GM23338 (cell line): ENCODE measurements around the gene LDB3.

Experiments used
- CREB1 ChIP-seq: fragments of 250-450 bp; sonication (Bioruptor Pico); IDR thresholded peaks from 2 replicates; pipeline ENCODE4 v1.5.0; 2020; ENCODE audit warnings: low read depth, mild to moderate bottlenecking, moderate library complexity
- CTCF ChIP-seq, 2 experiments: fragments of 200-600 bp in 1 of 2; sonication (generic) in 1 of 2; conservative IDR thresholded peaks; 2 replicates each; pipeline versions ENCODE4 v1.5.1 to v1.6.1; 2016 to 2017; ENCODE audit warnings: antibody characterized with exemption in 2 of 2, low read depth in 2 of 2, mild to moderate bottlenecking in 2 of 2, moderate library complexity in 1 of 2
- ETS1 ChIP-seq: IDR thresholded peaks from 2 replicates; pipeline ENCODE4 v1.6.1; 2016; ENCODE audit warnings: antibody characterized with exemption
- EZH2 ChIP-seq: fragments of 200-600 bp; sonication (generic); IDR thresholded peaks from one replicate; pipeline ENCODE4 v1.8.0; 2017; ENCODE audit warnings: antibody characterized with exemption, mild to moderate bottlenecking, low read depth; ENCODE audit not compliant: unreplicated experiment
- EZH2phosphoT487 ChIP-seq: fragments of 200-600 bp; sonication (generic); IDR thresholded peaks from one replicate; pipeline ENCODE4 v1.8.1; 2018; ENCODE audit warnings: antibody characterized with exemption; ENCODE audit not compliant: unreplicated experiment
- JUNB ChIP-seq: IDR thresholded peaks from one replicate; pipeline ENCODE4 v1.6.1; 2016; ENCODE audit warnings: antibody characterized with exemption; ENCODE audit not compliant: unreplicated experiment
- POLR2AphosphoS5 ChIP-seq: IDR thresholded peaks from 2 replicates; pipeline ENCODE4 v1.6.1; 2016; ENCODE audit warnings: antibody characterized with exemption, low read depth
- REST ChIP-seq: IDR thresholded peaks from one replicate; pipeline ENCODE4 v1.6.1; 2018; ENCODE audit warnings: antibody characterized with exemption; ENCODE audit not compliant: unreplicated experiment
- STAT1 ChIP-seq: IDR thresholded peaks from one replicate; pipeline ENCODE4 v1.6.1; 2016; ENCODE audit warnings: antibody characterized with exemption; ENCODE audit not compliant: unreplicated experiment
- ZNF114 ChIP-seq: fragments of 250-450 bp; sonication (Bioruptor Pico); IDR thresholded peaks from 2 replicates; pipeline ENCODE4 v1.5.0; 2020; ENCODE audit warnings: mild to moderate bottlenecking, moderate library complexity
- ZNF331 ChIP-seq: fragments of 250-450 bp; sonication (Bioruptor Pico); IDR thresholded peaks from 2 replicates; pipeline ENCODE4 v1.5.0; 2020; ENCODE audit warnings: low read depth, mild to moderate bottlenecking, moderate library complexity

GRCh38 chr10:86664341-86665217, 3.7 kb upstream of the LDB3 start:
- no peak for TF ChIP-seq ZNF114 (CRISPR knock-in tag)
- TF ChIP-seq CTCF (conservative IDR thresholded peaks at IDR 0.05; ENCODE audit: low read depth in 2 of 2), result no peak
- TF ChIP-seq JUNB, result no peak
- TF ChIP-seq EZH2, result no peak
- TF ChIP-seq POLR2AphosphoS5, result no peak
- no peak for TF ChIP-seq REST
- TF ChIP-seq ETS1, result no peak
- no peak for TF ChIP-seq ZNF331 (CRISPR knock-in tag)
- no peak for TF ChIP-seq CREB1 (CRISPR knock-in tag)
- no peak for TF ChIP-seq EZH2phosphoT487
- no peak for TF ChIP-seq STAT1
